Central memory CD8-positive, alpha-beta T cell (primary cell): ENCODE measurements around the gene FRMPD4.

ENCODE experiments used
- ATAC-seq: fragments of 150-1000 bp; cut with Tn5 transposase; replicated peaks from 2 replicates; pipeline ENCODE4 v1.10.0; 2022; ENCODE audit warnings: mild to moderate bottlenecking, moderate FRiP score, moderate number of reproducible peaks; ENCODE audit not compliant: poor library complexity, severe bottlenecking; ENCODE audit errors: extremely low read depth
- DNase-seq, 2 donors: peaks; one replicate each; pipeline ENCODE4 v3.0.0; 2021; ENCODE audit warnings: low spot score in 2 of 2
- H3K27ac Mint-ChIP-seq: one replicate; pipeline ENCODE4 v1.8.0; 2022; ENCODE audit warnings: low read depth, mild to moderate bottlenecking, moderate library complexity, mixed read lengths
- H3K27me3 Mint-ChIP-seq: one replicate; pipeline ENCODE4 v1.8.0; 2022; ENCODE audit warnings: mixed read lengths
- H3K36me3 Mint-ChIP-seq: one replicate; pipeline ENCODE4 v1.8.0; 2022; ENCODE audit warnings: mild to moderate bottlenecking, moderate library complexity, mixed read lengths; ENCODE audit not compliant: insufficient read depth
- H3K4me1 Mint-ChIP-seq: one replicate; pipeline ENCODE4 v1.8.0; 2022; ENCODE audit warnings: mixed read lengths
- H3K4me3 Mint-ChIP-seq: one replicate; pipeline ENCODE4 v1.8.0; 2022; ENCODE audit warnings: mild to moderate bottlenecking, moderate library complexity, mixed read lengths
- H3K9me3 Mint-ChIP-seq: one replicate; pipeline ENCODE4 v1.8.0; 2022; ENCODE audit warnings: mixed read lengths

FRMPD4 gene

GRCh38 chrX:12722314-12722713 lies 584.0 kb downstream of the FRMPD4 start:
- ATAC-seq = no peak
- no peak overlapping the region for H3K27ac Mint-ChIP-seq
- no peak for DNase-seq
- H3K27me3 Mint-ChIP-seq = peaks cover 16% of the 10 kb centered on the region
- H3K9me3 Mint-ChIP-seq = no peaks in the 10 kb centered on the region
- no peak overlapping the region for H3K4me3 Mint-ChIP-seq
- H3K4me1 Mint-ChIP-seq = no peaks in the 10 kb centered on the region
- H3K36me3 Mint-ChIP-seq = no peaks in the 10 kb centered on the region

- H3K36me3 Mint-ChIP-seq = no peaks in the 10 kb centered on the region
- H3K27ac Mint-ChIP-seq = no peak overlapping the region
- no peaks in the 10 kb centered on the region for H3K4me1 Mint-ChIP-seq
- H3K4me3 Mint-ChIP-seq = no peak overlapping the region
- no peaks in the 10 kb centered on the region for H3K9me3 Mint-ChIP-seq
- ATAC-seq = no peak
- H3K27me3 Mint-ChIP-seq = no peaks in the 10 kb centered on the region
- no peak for DNase-seq
Observed at GRCh38 chrX:12741416-12741815, 603.1 kb downstream of the FRMPD4 start.

GRCh38 chrX:12747433-12747832 lies 609.2 kb downstream of the FRMPD4 start:
- no peaks in the 10 kb centered on the region for H3K36me3 Mint-ChIP-seq
- no peaks in the 10 kb centered on the region for H3K9me3 Mint-ChIP-seq
- no peak overlapping the region for H3K27ac Mint-ChIP-seq
- no peaks in the 10 kb centered on the region for H3K27me3 Mint-ChIP-seq
- ATAC-seq (no peak), DNase-seq (no peak)
- no peaks in the 10 kb centered on the region for H3K4me1 Mint-ChIP-seq
- no peak overlapping the region for H3K4me3 Mint-ChIP-seq

DNA sequence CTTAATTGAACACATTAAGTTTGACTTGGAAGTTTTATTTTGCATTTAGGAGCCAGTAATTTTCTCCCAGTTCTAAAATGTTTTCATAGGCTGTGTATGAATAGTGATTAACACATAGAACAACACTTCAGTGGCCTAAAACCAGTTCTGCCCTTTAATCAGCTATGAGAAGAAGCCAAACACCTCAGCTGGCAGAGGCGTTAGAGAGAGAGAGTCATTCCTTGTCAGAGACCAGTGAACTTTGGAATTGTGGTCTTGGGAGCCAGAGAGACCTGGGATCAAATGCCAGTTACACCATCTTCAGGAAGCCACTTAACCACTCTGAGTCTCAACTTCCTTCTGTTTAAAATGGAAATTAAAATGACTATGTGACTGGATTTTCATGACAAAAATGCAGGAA lies 613.6 kb downstream of the FRMPD4 start:
- ATAC-seq = no peak
- H3K36me3 Mint-ChIP-seq = no peaks in the 10 kb centered on the region
- DNase-seq = no peak
- no peak overlapping the region for H3K4me3 Mint-ChIP-seq
- no peak overlapping the region for H3K27ac Mint-ChIP-seq
- peaks cover 10% of the 10 kb centered on the region for H3K27me3 Mint-ChIP-seq
- H3K4me1 Mint-ChIP-seq = no peaks in the 10 kb centered on the region
- no peaks in the 10 kb centered on the region for H3K9me3 Mint-ChIP-seq

DNA sequence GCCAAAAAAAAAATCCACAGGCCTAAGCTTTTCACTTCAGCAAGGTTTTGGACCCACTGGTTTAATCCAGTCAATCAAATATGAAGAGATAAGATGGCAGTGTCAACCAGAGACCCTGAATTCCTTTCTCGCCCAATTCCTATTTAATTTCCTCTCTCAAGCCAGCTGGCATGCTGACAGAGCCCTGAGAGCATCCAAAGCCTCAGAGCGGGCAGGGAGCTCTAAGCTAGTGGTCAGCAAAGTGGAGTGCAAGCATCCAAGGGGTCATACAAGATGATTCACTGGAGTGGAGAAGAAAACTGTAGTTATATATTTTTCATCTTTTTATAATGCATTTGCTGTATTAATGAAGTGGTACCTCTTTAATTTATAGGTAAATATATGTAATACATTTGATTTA lies 615.1 kb downstream of the FRMPD4 start:
- H3K27ac Mint-ChIP-seq = no peak overlapping the region
- DNase-seq (no peak), ATAC-seq (no peak)
- no peaks in the 10 kb centered on the region for H3K9me3 Mint-ChIP-seq
- no peaks in the 10 kb centered on the region for H3K36me3 Mint-ChIP-seq
- H3K4me1 Mint-ChIP-seq = no peaks in the 10 kb centered on the region
- H3K4me3 Mint-ChIP-seq = no peak overlapping the region
- peaks cover 10% of the 10 kb centered on the region for H3K27me3 Mint-ChIP-seq

DNA sequence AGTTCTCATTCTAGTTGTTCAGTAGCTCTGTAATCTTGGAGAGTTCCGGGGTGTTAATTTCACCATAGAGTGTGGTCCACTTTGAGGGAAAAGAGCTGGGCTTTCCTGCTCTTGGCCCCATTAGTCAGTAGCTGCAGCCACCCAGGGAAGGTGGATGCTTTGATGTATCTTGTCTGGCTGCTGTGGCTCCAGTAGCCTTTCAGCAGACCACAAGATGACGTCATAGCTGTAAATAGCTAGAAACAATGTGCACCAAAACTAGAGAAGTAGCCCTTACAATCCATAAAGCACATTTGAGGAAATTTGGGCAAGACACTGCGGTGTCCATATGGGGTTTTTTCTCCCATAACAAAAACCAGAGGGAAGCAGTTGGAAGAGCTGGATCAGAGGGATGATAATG lies 620.0 kb downstream of the FRMPD4 start:
- no peak for ATAC-seq
- no peak overlapping the region for H3K27ac Mint-ChIP-seq
- peaks cover 10% of the 10 kb centered on the region for H3K27me3 Mint-ChIP-seq
- no peaks in the 10 kb centered on the region for H3K9me3 Mint-ChIP-seq
- H3K4me1 Mint-ChIP-seq = no peaks in the 10 kb centered on the region
- H3K4me3 Mint-ChIP-seq = no peak overlapping the region
- no peaks in the 10 kb centered on the region for H3K36me3 Mint-ChIP-seq
- DNase-seq = no peak

DNA sequence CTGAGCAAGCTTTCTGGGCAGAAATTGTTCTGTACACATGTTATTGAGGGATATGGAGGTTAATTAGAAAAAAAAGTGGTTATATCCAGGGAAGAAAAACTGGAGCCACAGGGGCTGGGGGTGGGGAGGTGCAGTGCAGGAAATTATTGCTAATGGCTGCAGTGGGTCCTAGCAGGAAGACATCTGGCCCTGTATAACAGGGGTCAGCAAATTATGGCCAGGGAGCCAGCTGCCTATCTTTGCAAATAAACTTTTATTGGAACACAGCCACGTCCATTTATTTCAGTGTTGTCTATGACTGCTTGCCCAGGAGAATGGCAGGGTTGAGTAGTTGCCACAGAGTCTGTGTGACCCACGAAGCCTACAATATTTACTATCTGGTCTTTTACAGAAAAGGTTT lies 629.6 kb downstream of the FRMPD4 start:
- H3K4me3 Mint-ChIP-seq = no peak overlapping the region

DNA sequence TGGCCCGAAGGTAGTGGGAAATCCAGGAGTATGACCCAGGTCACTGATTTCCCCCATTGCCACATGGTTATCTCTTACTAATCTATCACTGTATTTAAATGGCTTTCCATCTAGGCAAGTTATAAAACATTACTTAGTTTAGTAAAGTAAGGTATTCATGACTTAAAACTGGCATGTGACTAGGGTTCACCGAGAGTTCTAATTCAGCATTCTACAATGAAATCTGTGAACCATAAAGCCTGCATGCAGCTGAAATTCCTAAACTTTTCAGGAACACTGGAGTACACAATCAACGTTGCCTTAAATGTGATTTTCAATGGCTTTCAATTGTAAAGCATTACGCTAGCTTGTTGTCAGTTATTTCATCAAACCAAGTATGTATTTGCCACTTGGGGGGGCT lies 630.2 kb downstream of the FRMPD4 start:
- Mint-ChIP-seq H3K9me3 (no peaks in the 10 kb centered on the region), H3K36me3 (no peaks in the 10 kb centered on the region), H3K27me3 (peaks cover 34% of the 10 kb centered on the region), H3K4me1 (no peaks in the 10 kb centered on the region), H3K4me3 (no peak overlapping the region), H3K27ac (no peak overlapping the region)
- no peak for ATAC-seq
- no peak for DNase-seq

More for the DNA sequence above, 629.6 kb downstream of the FRMPD4 start:
- Mint-ChIP-seq H3K27ac (no peak overlapping the region), H3K9me3 (no peaks in the 10 kb centered on the region), H3K36me3 (no peaks in the 10 kb centered on the region), H3K4me1 (no peaks in the 10 kb centered on the region), H3K27me3 (peaks cover 27% of the 10 kb centered on the region)
- ATAC-seq = no peak
- DNase-seq = no peak

GRCh38 chrX:12770440-12770839 lies 632.2 kb downstream of the FRMPD4 start:
- Mint-ChIP-seq H3K4me1 (no peaks in the 10 kb centered on the region), H3K4me3 (no peak overlapping the region), H3K9me3 (no peaks in the 10 kb centered on the region), H3K27ac (no peak overlapping the region), H3K36me3 (no peaks in the 10 kb centered on the region), H3K27me3 (peaks cover 30% of the 10 kb centered on the region)
- ATAC-seq (no peak), DNase-seq (no peak)

GRCh38 chrX:12771445-12772069 lies 633.3 kb downstream of the FRMPD4 start:
- Mint-ChIP-seq H3K36me3 (no peaks in the 10 kb centered on the region), H3K27me3 (peaks cover 26% of the 10 kb centered on the region), H3K4me3 (no peak overlapping the region), H3K27ac (no peak overlapping the region), H3K4me1 (no peaks in the 10 kb centered on the region), H3K9me3 (no peaks in the 10 kb centered on the region)
- ATAC-seq (peak; percentile 99), DNase-seq (peak; percentile 33 to 38)
